ENCODE results near the gene NTM.

NTM gene

GRCh38 chr11:132242632-132243031 lies 872.2 kb downstream of the NTM start:
- TF ChIP-seq CTCF (IDR thresholded peaks at IDR 0.05; ENCODE audit: low read depth, low read length), result no peak
- DNase-seq (ENCODE audit: extremely low read depth, low read depth), result no peak

- DNase-seq (ENCODE audit: extremely low read depth, low read depth), result no peak
- no peak for TF ChIP-seq CTCF (IDR thresholded peaks at IDR 0.05; ENCODE audit: low read depth, low read length)
Observed at GRCh38 chr11:132244846-132245245, 874.4 kb downstream of the NTM start.

- no peak for TF ChIP-seq CTCF (IDR thresholded peaks at IDR 0.05; ENCODE audit: low read depth, low read length)
- DNase-seq (ENCODE audit: extremely low read depth, low read depth), result no peak
Observed at GRCh38 chr11:132245403-132246385, 875.3 kb downstream of the NTM start.

GRCh38 chr11:132248580-132248979 lies 878.2 kb downstream of the NTM start:
- TF ChIP-seq CTCF (IDR thresholded peaks at IDR 0.05; ENCODE audit: low read depth, low read length), result no peak
- DNase-seq (ENCODE audit: extremely low read depth, low read depth), result no peak

- TF ChIP-seq CTCF (IDR thresholded peaks at IDR 0.05; ENCODE audit: low read depth, low read length), result no peak
- no peak for DNase-seq (ENCODE audit: extremely low read depth, low read depth)
Observed at GRCh38 chr11:132249256-132249655, 878.8 kb downstream of the NTM start.

GRCh38 chr11:132251061-132251460 lies 880.6 kb downstream of the NTM start:
- DNase-seq (ENCODE audit: extremely low read depth, low read depth), result no peak
- no peak for TF ChIP-seq CTCF (IDR thresholded peaks at IDR 0.05; ENCODE audit: low read depth, low read length)

- no peak for TF ChIP-seq CTCF (IDR thresholded peaks at IDR 0.05; ENCODE audit: low read depth, low read length)
- no peak for DNase-seq (ENCODE audit: extremely low read depth, low read depth)
Observed at GRCh38 chr11:132253469-132254264, 883.3 kb downstream of the NTM start.

Measured in AG09319 (cell line).